NCI-H1417 treated with DMSO at 0.1 percent for 48 hours (cell line): ENCODE measurements around the gene ZNF236.
"Not testable (repeated sequence)": the region's sequence is repeated elsewhere in the genome, so short reads cannot be mapped to it uniquely, and the experiment has no call there.

Experiments
- DNase-seq: peaks from one replicate; lab custom pipeline; 2025; lab: John Stamatoyannopoulos, UW

The ZNF236 gene

GRCh38 chr18:76908277-76908676, 85.9 kb downstream of the ZNF236 start:
- DNase-seq: no peak

GRCh38 chr18:76909439-76909838, 87.1 kb downstream of the ZNF236 start:
- DNase-seq: no peak

GRCh38 chr18:76911440-76911839, 89.1 kb downstream of the ZNF236 start:
- DNase-seq: no peak

GRCh38 chr18:76913583-76913982, 91.2 kb downstream of the ZNF236 start:
- peak; percentile 85 for DNase-seq

GRCh38 chr18:76914314-76914713, 92.0 kb downstream of the ZNF236 start:
- no peak for DNase-seq

GRCh38 chr18:76914796-76915195, 92.4 kb downstream of the ZNF236 start:
- DNase-seq: no peak

GRCh38 chr18:76915456-76915855, 93.1 kb downstream of the ZNF236 start:
- DNase-seq: no peak

GRCh38 chr18:76920974-76921373, 98.6 kb downstream of the ZNF236 start:
- DNase-seq: no peak

GRCh38 chr18:76922107-76922506, 99.8 kb downstream of the ZNF236 start:
- DNase-seq: no peak

- no peak for DNase-seq
Measured at GRCh38 chr18:76923485-76924085, 101.2 kb downstream of the ZNF236 start.

GRCh38 chr18:76925501-76925900, 103.1 kb downstream of the ZNF236 start:
- no peak for DNase-seq

GRCh38 chr18:76927223-76927725, 104.9 kb downstream of the ZNF236 start:
- no peak for DNase-seq

- DNase-seq: no peak
Measured at GRCh38 chr18:76928179-76928868, 106.0 kb downstream of the ZNF236 start.

GRCh38 chr18:76931171-76931570, 108.8 kb downstream of the ZNF236 start:
- DNase-seq: no peak

- DNase-seq: no peak
Measured at GRCh38 chr18:76932026-76932819, 109.9 kb downstream of the ZNF236 start.

GRCh38 chr18:76935722-76936337, 113.5 kb downstream of the ZNF236 start:
- no peak for DNase-seq

- no peak for DNase-seq
Measured at GRCh38 chr18:76936877-76937276, 114.5 kb downstream of the ZNF236 start.

GRCh38 chr18:76937597-76937996, 115.2 kb downstream of the ZNF236 start:
- DNase-seq: no peak

GRCh38 chr18:76938619-76939018, 116.3 kb downstream of the ZNF236 start:
- DNase-seq: no peak

GRCh38 chr18:76941284-76941683, 118.9 kb downstream of the ZNF236 start:
- no peak for DNase-seq

- DNase-seq: no peak
Measured at GRCh38 chr18:76943542-76944339, 121.4 kb downstream of the ZNF236 start.

- DNase-seq: not testable (repeated sequence)
Measured at GRCh38 chr18:76944346-76944745, 122.0 kb downstream of the ZNF236 start.
